ENCODE measurements around the gene CLEC16A.

DNA sequence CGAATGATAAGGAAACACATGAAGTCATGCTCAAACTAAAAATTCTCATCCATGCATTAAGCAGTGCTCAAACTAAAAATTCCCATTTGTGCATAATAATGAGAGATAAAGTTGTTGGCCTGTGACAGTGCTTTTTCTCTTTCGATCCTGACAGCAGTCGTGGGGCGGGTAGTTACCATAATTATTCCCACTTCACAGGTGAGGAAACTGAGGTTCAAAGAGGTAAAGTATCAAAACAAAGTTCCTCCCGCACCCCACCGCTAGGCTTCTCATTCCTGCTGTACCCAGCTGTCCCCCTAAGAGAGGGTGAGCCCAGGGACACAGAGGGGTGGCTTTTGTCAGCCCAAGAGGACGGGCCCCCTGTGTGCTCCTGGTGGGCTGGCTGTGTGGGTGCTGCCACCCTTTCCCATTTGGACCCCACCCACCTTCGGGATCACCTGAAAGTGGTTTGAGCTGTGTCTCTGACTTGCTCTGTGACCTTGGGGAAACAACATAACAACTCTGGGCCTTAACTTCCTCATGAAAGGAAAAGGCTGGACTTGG, 92.6 kb downstream of the CLEC16A start:
- TF ChIP-seq, protein P1, sequence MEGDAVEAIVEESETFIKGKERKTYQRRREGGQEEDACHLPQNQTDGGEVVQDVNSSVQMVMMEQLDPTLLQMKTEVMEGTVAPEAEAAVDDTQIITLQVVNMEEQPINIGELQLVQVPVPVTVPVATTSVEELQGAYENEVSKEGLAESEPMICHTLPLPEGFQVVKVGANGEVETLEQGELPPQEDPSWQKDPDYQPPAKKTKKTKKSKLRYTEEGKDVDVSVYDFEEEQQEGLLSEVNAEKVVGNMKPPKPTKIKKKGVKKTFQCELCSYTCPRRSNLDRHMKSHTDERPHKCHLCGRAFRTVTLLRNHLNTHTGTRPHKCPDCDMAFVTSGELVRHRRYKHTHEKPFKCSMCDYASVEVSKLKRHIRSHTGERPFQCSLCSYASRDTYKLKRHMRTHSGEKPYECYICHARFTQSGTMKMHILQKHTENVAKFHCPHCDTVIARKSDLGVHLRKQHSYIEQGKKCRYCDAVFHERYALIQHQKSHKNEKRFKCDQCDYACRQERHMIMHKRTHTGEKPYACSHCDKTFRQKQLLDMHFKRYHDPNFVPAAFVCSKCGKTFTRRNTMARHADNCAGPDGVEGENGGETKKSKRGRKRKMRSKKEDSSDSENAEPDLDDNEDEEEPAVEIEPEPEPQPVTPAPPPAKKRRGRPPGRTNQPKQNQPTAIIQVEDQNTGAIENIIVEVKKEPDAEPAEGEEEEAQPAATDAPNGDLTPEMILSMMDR (IDR thresholded peaks at IDR 0.05): no peak
- TF ChIP-seq POLR2A (IDR thresholded peaks at IDR 0.05) (no peak), POLR2AphosphoS5 (IDR thresholded peaks at IDR 0.05) (no peak), EP300 (IDR thresholded peaks at IDR 0.05; ENCODE audit: low read depth) (no peak)

Measured in transverse colon (tissue), 4 donors.